Measurements from ENCODE around the gene GNG13. TPM values are rescaled to one million over a fixed set of nuclear protein-coding genes. Genes with fewer than 3 reads are reported as not detected.

GNG13 gene
- total RNA-seq, 4 donors from 2014 or later: not detected

DNA sequence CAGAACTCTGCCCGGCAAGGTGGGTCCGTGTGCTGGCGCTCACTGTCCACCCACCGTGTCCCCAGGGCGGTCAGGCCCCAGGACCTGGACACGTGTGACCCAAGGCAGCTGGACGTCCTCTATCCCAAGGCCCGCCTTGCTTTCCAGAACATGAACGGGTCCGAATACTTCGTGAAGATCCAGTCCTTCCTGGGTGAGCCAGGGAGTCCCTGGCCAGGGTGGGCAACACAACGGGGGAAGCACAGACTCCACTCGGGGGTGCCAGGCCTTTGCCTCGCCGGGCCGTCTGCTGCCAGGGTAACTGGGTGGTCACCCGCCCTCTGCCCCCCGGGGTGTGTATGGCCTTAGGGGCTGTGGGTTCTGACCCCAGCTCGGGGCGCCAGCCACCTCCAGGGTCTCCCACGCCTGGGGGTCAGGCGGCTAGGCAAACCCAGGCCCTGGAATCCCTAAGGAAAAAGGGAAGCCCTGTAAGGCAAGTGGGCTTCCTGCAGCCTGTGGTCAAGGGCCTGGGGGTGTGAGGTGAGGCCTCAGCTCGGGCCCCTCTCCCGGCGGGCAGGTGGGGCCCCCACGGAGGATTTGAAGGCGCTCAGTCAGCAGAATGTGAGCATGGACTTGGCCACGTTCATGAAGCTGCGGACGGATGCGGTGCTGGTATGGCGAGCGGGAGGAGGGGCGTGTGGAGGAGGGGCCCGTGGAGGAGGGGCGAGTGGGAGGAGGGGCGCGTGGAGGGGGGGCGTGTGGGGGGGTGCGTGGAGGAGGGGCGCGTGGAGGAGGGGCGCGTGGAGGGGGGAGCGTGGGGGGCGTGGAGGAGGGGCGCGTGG, 33.5 kb downstream of the GNG13 start:
- peaks cover 69% of the 10 kb centered on the region for H3K27me3 ChIP-seq
- no CpG with 5 or more reads among the region's 48 CpGs for WGBS, 2 donors (ENCODE audit: low coverage in 1 of 2)
- TF ChIP-seq POLR2A (IDR thresholded peaks at IDR 0.05) (no peak), EP300 (IDR thresholded peaks at IDR 0.05) (no peak), POLR2AphosphoS5 (IDR thresholded peaks at IDR 0.05) (no peak)
- TF ChIP-seq, protein P1, sequence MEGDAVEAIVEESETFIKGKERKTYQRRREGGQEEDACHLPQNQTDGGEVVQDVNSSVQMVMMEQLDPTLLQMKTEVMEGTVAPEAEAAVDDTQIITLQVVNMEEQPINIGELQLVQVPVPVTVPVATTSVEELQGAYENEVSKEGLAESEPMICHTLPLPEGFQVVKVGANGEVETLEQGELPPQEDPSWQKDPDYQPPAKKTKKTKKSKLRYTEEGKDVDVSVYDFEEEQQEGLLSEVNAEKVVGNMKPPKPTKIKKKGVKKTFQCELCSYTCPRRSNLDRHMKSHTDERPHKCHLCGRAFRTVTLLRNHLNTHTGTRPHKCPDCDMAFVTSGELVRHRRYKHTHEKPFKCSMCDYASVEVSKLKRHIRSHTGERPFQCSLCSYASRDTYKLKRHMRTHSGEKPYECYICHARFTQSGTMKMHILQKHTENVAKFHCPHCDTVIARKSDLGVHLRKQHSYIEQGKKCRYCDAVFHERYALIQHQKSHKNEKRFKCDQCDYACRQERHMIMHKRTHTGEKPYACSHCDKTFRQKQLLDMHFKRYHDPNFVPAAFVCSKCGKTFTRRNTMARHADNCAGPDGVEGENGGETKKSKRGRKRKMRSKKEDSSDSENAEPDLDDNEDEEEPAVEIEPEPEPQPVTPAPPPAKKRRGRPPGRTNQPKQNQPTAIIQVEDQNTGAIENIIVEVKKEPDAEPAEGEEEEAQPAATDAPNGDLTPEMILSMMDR (IDR thresholded peaks at IDR 0.05): no peak

DNA sequence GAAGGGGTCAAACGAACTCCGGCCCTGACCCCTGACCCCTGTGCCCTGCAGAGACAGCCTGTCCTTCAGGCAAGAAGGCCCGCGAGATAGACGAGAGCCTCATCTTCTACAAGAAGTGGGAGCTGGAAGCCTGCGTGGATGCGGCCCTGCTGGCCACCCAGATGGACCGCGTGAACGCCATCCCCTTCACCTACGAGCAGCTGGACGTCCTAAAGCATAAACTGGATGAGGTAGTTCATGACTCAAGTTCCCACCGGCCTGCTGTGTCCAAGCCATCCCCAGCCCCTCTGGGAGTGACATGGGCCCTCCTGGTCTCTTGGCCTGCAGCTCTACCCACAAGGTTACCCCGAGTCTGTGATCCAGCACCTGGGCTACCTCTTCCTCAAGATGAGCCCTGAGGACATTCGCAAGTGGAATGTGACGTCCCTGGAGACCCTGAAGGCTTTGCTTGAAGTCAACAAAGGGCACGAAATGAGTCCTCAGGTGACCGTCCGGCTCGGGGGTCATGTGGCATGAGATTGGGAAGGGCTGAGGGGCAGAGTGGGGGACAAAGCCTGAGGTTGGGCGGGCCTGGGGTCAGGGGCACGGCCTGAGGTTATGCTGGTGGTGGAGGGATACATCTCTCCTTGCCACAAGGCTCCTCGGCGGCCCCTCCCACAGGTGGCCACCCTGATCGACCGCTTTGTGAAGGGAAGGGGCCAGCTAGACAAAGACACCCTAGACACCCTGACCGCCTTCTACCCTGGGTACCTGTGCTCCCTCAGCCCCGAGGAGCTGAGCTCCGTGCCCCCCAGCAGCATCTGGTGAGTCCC, 34.3 kb downstream of the GNG13 start:
- no peaks in the 10 kb centered on the region for H3K36me3 ChIP-seq
- H3K4me1 ChIP-seq: no peaks in the 10 kb centered on the region
- WGBS, 2 donors (ENCODE audit: low coverage in 1 of 2): 76 to 82% methylated on average over 8 to 15 of the region's 29 CpGs
- H3K4me3 ChIP-seq: no peak overlapping the region
- H3K9me3 ChIP-seq: no peaks in the 10 kb centered on the region
- peaks cover 76% of the 10 kb centered on the region for H3K27me3 ChIP-seq
- H3K27ac ChIP-seq: no peak overlapping the region
- no peak for TF ChIP-seq POLR2A (IDR thresholded peaks at IDR 0.05)
- no peak for ATAC-seq

More for the DNA sequence above, 33.5 kb downstream of the GNG13 start:
- no peak overlapping the region for H3K4me3 ChIP-seq
- H3K4me1 ChIP-seq: no peaks in the 10 kb centered on the region
- no peak for ATAC-seq
- no peak overlapping the region for H3K27ac ChIP-seq
- no peaks in the 10 kb centered on the region for H3K9me3 ChIP-seq
- H3K36me3 ChIP-seq: no peaks in the 10 kb centered on the region

GRCh38 chr16:765488-765865, 35.1 kb downstream of the GNG13 start:
- Histone ChIP-seq H3K36me3 (no peaks in the 10 kb centered on the region), H3K27me3 (peaks cover 74% of the 10 kb centered on the region), H3K27ac (no peak overlapping the region), H3K4me3 (no peak overlapping the region), H3K4me1 (no peaks in the 10 kb centered on the region), H3K9me3 (no peaks in the 10 kb centered on the region)
- TF ChIP-seq, protein P1 (IDR thresholded peaks at IDR 0.05): no peak
- no peak for TF ChIP-seq EP300 (IDR thresholded peaks at IDR 0.05)
- no peak for TF ChIP-seq POLR2AphosphoS5 (IDR thresholded peaks at IDR 0.05)
- whole genome bisulfite sequencing, 2 donors (ENCODE audit: low coverage in 1 of 2): no CpG with 5 or more reads among the region's 29 CpGs
- no peak for ATAC-seq

GRCh38 chr16:764848-765487, 35.6 kb downstream of the GNG13 start:
- Histone ChIP-seq H3K9me3 (no peaks in the 10 kb centered on the region), H3K4me3 (no peak overlapping the region), H3K27ac (no peak overlapping the region), H3K4me1 (no peaks in the 10 kb centered on the region), H3K27me3 (peaks cover 74% of the 10 kb centered on the region), H3K36me3 (no peaks in the 10 kb centered on the region)
- TF ChIP-seq POLR2A (IDR thresholded peaks at IDR 0.05) (no peak), POLR2AphosphoS5 (IDR thresholded peaks at IDR 0.05) (no peak), EP300 (IDR thresholded peaks at IDR 0.05) (no peak)
- TF ChIP-seq, protein P1 (IDR thresholded peaks at IDR 0.05): no peak
- no CpG with 5 or more reads among the region's 38 CpGs for WGBS, 2 donors (ENCODE audit: low coverage in 1 of 2)
- no peak for ATAC-seq

GRCh38 chr16:764184-764750, 36.3 kb downstream of the GNG13 start:
- ATAC-seq: no peak
- Histone ChIP-seq H3K27me3 (peaks cover 69% of the 10 kb centered on the region), H3K4me1 (no peaks in the 10 kb centered on the region), H3K4me3 (no peak overlapping the region), H3K36me3 (no peaks in the 10 kb centered on the region), H3K27ac (no peak overlapping the region), H3K9me3 (no peaks in the 10 kb centered on the region)
- TF ChIP-seq POLR2AphosphoS5 (IDR thresholded peaks at IDR 0.05) (no peak), POLR2A (IDR thresholded peaks at IDR 0.05) (no peak), EP300 (IDR thresholded peaks at IDR 0.05) (no peak)
- TF ChIP-seq, protein P1 (IDR thresholded peaks at IDR 0.05): no peak
- 20% methylated on average over 1 of the region's 20 CpGs; no CpG with 5 or more reads in 1 of the 2 donors for WGBS, 2 donors (ENCODE audit: low coverage in 1 of 2)

All from gastroesophageal sphincter (tissue), 4 donors.